ENCODE data around the gene ARL6IP5. TPM values are rescaled to one million over a fixed set of nuclear protein-coding genes. Genes with fewer than 3 reads are reported as not detected.

Gene ARL6IP5
- total and polyA plus RNA-seq, 4 donors = 25.1 to 46.0 (median 33.8) TPM

DNA sequence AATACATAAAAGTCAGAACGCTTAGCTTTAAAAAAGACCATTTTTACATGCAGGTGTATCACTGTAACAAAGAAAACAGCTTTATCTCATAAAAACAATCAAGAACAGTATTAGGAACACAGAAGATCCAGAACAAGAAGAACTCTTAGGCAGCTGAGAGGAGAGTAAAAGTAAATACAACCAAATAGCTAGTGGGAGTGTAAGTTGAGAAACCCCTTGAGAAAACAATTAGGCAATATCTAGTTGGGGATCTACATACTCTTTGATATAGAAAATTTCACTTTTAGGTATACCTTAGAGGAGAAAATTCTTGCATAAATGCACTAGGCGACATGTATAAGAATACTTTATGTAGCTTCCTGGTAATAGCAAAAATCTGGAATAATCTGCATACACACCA lies 40.1 kb upstream of the ARL6IP5 start:
- no peaks in the 10 kb centered on the region for H3K4me1 ChIP-seq (ENCODE audit: control insufficient read depth in 4 of 4, insufficient read depth in 4 of 4, low read length in 3 of 4)
- H3K9ac ChIP-seq (ENCODE audit: low read depth in 1 of 2, low read length in 2 of 2) = no peak overlapping the region
- no peaks in the 10 kb centered on the region for H3K9me3 ChIP-seq (ENCODE audit: control insufficient read depth in 4 of 4, low read length in 3 of 4)
- peaks cover 3 to 41% (median 31%) of the 10 kb centered on the region in 4 donors for H3K36me3 ChIP-seq (ENCODE audit: control insufficient read depth in 4 of 4, insufficient read depth in 3 of 4, low read depth in 1 of 4, low read length in 3 of 4)
- H3K4me3 ChIP-seq (ENCODE audit: low read depth in 1 of 3, low read length in 3 of 3) = no peak overlapping the region
- WGBS = 98% methylated on average over 2 of the region's 2 CpGs
- TF ChIP-seq JUND (IDR thresholded peaks at IDR 0.05) = no peak
- TF ChIP-seq, protein P1, sequence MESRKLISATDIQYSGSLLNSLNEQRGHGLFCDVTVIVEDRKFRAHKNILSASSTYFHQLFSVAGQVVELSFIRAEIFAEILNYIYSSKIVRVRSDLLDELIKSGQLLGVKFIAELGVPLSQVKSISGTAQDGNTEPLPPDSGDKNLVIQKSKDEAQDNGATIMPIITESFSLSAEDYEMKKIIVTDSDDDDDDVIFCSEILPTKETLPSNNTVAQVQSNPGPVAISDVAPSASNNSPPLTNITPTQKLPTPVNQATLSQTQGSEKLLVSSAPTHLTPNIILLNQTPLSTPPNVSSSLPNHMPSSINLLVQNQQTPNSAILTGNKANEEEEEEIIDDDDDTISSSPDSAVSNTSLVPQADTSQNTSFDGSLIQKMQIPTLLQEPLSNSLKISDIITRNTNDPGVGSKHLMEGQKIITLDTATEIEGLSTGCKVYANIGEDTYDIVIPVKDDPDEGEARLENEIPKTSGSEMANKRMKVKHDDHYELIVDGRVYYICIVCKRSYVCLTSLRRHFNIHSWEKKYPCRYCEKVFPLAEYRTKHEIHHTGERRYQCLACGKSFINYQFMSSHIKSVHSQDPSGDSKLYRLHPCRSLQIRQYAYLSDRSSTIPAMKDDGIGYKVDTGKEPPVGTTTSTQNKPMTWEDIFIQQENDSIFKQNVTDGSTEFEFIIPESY (IDR thresholded peaks at IDR 0.05) = no peak
- TF ChIP-seq ATF3 (IDR thresholded peaks at IDR 0.05) = no peak
- TF ChIP-seq EGR1 (IDR thresholded peaks at IDR 0.05; ENCODE audit: low read depth in 2 of 2) = no peak
- TF ChIP-seq CTCF (IDR thresholded peaks at IDR 0.05; ENCODE audit: low read depth, low read length, missing input control) = no peak
- TF ChIP-seq, protein P2, sequence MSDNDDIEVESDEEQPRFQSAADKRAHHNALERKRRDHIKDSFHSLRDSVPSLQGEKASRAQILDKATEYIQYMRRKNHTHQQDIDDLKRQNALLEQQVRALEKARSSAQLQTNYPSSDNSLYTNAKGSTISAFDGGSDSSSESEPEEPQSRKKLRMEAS (IDR thresholded peaks at IDR 0.05) = no peak
- no peak for TF ChIP-seq YY1 (IDR thresholded peaks at IDR 0.05)
- TF ChIP-seq REST (IDR thresholded peaks at IDR 0.05) = no peak
- no peak for TF ChIP-seq RXRA (IDR thresholded peaks at IDR 0.05)
- no peak for TF ChIP-seq SP1 (IDR thresholded peaks at IDR 0.05)
- no peak for TF ChIP-seq HNF4A (conservative IDR thresholded peaks at IDR 0.05)
- no peak for TF ChIP-seq GABPA (IDR thresholded peaks at IDR 0.05 in 1 of 2, conservative IDR thresholded peaks at IDR 0.05 in 1 of 2)
- no peak for TF ChIP-seq TAF1 (conservative IDR thresholded peaks at IDR 0.05)
- no peaks in the 10 kb centered on the region for H3K27me3 ChIP-seq (ENCODE audit: control insufficient read depth in 4 of 4, insufficient read depth in 4 of 4, low read length in 3 of 4)
- no peak for DNase-seq (ENCODE audit: low spot score)
- H3K27ac ChIP-seq (ENCODE audit: low read depth in 1 of 2, low read length in 2 of 2) = no peak overlapping the region

- Histone ChIP-seq H3K9me3 (ENCODE audit: control insufficient read depth in 4 of 4, low read length in 3 of 4) (no peaks in the 10 kb centered on the region), H3K4me1 (ENCODE audit: control insufficient read depth in 4 of 4, insufficient read depth in 4 of 4, low read length in 3 of 4) (peaks cover 0 to 5% (median 2%) of the 10 kb centered on the region in 4 donors), H3K36me3 (ENCODE audit: control insufficient read depth in 4 of 4, insufficient read depth in 3 of 4, low read depth in 1 of 4, low read length in 3 of 4) (peaks cover 0 to 19% (median 11%) of the 10 kb centered on the region in 4 donors), H3K27ac (ENCODE audit: low read depth in 1 of 2, low read length in 2 of 2) (no peak overlapping the region), H3K27me3 (ENCODE audit: control insufficient read depth in 4 of 4, insufficient read depth in 4 of 4, low read length in 3 of 4) (no peaks in the 10 kb centered on the region), H3K9ac (ENCODE audit: low read depth in 1 of 2, low read length in 2 of 2) (no peak overlapping the region), H3K4me3 (ENCODE audit: low read depth in 1 of 3, low read length in 3 of 3) (no peak overlapping the region)
- 96% methylated on average over 2 of the region's 2 CpGs for WGBS
- no peak for TF ChIP-seq YY1 (IDR thresholded peaks at IDR 0.05)
- TF ChIP-seq HNF4A (conservative IDR thresholded peaks at IDR 0.05) = no peak
- no peak for TF ChIP-seq FOXA1 (IDR thresholded peaks at IDR 0.05)
- TF ChIP-seq FOXA2 (IDR thresholded peaks at IDR 0.05) = no peak
- TF ChIP-seq REST (IDR thresholded peaks at IDR 0.05) = no peak
- TF ChIP-seq EGR1 (IDR thresholded peaks at IDR 0.05; ENCODE audit: low read depth in 2 of 2) = no peak
- no peak for TF ChIP-seq NR2F2 (IDR thresholded peaks at IDR 0.05)
- no peak for DNase-seq (ENCODE audit: low spot score)
These were observed 35.7 kb upstream of the ARL6IP5 start for GRCh38 chr3:69048990-69049389.
